ENCODE measurements around the gene MYH6. TPM values are rescaled to one million over a fixed set of nuclear protein-coding genes. Genes with fewer than 3 reads are reported as not detected.
A peak's percentile ranks its signal among the peaks of the same experiment; 100 is the strongest.

Gene MYH6
- total RNA-seq, 4 donors from 2014 or later: 0.16 to 1.5 TPM; not detected in 2

DNA sequence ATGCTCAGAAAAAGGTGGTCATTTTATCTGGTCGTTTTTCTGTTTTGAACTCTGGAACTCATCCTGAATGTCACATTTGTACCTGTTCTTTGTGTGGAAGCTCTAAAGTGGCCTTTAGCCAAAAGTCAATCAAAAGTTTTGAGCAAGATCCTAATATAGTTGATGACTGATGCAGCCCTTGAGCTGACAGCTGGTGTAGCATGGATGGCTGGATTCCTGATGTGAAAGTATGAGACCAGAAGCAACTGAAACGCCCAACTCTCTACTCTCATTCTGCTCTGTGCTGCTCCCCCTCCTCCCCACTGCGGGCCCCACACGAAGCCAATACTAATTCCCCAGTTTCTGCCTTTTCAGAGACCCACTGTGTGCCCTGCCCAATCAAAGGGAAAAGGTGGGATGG lies 37.7 kb upstream of the MYH6 start:
- H3K9me3 ChIP-seq: no peaks in the 10 kb centered on the region
- peaks cover 3 to 28% (median 18%) of the 10 kb centered on the region in 4 donors for H3K4me1 ChIP-seq
- H3K36me3 ChIP-seq: no peaks in the 10 kb centered on the region
- H3K27ac ChIP-seq: peak overlapping the region in 1 of 4 donors; percentile 83
- intact Hi-C loops (cut with DNase I; ENCODE audit: low total_unique reads): no loop called here
- no peak overlapping the region for H3K4me3 ChIP-seq
- 64 to 73% methylated on average over 4 of the region's 4 CpGs for WGBS, 2 donors (ENCODE audit: low coverage in 1 of 2)
- TF ChIP-seq POLR2A (IDR thresholded peaks at IDR 0.05) (no peak), EP300 (IDR thresholded peaks at IDR 0.05; ENCODE audit: low read depth) (no peak), POLR2AphosphoS5 (IDR thresholded peaks at IDR 0.05) (no peak)
- TF ChIP-seq, protein P1, sequence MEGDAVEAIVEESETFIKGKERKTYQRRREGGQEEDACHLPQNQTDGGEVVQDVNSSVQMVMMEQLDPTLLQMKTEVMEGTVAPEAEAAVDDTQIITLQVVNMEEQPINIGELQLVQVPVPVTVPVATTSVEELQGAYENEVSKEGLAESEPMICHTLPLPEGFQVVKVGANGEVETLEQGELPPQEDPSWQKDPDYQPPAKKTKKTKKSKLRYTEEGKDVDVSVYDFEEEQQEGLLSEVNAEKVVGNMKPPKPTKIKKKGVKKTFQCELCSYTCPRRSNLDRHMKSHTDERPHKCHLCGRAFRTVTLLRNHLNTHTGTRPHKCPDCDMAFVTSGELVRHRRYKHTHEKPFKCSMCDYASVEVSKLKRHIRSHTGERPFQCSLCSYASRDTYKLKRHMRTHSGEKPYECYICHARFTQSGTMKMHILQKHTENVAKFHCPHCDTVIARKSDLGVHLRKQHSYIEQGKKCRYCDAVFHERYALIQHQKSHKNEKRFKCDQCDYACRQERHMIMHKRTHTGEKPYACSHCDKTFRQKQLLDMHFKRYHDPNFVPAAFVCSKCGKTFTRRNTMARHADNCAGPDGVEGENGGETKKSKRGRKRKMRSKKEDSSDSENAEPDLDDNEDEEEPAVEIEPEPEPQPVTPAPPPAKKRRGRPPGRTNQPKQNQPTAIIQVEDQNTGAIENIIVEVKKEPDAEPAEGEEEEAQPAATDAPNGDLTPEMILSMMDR (IDR thresholded peaks at IDR 0.05): no peak
- no peak for DNase-seq
- in situ Hi-C loops (cut with MboI; ENCODE audit: low pct_ligation_motif_present in 1 of 4, low pct_unique_long_range_greater_than_20kb in 1 of 4, low sequenced_read_pairs in 3 of 4): no loop called here
- no peaks in the 10 kb centered on the region for H3K27me3 ChIP-seq

DNA sequence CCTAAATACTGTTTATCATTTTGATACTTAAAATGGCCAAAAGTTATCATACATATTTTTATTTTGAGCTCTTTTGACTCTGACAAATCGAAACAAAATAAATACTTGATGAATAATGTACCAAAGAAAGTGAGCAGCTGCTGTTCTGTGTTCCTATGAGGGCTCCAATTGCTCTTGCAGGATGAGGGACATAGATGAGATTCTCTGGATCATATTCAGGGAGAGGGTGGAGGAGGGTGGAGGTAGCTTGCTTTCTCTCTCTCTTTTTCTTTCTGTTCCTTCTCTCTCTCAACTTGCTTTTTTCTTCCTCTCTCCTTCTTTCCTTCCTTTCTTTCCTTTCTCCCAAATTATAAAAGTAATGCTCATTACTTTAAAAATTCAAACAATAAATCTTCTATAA lies 36.2 kb upstream of the MYH6 start:
- no peaks in the 10 kb centered on the region for H3K27me3 ChIP-seq
- no peak overlapping the region for H3K4me3 ChIP-seq
- TF ChIP-seq POLR2AphosphoS5 (IDR thresholded peaks at IDR 0.05) (no peak), EP300 (IDR thresholded peaks at IDR 0.05; ENCODE audit: low read depth) (no peak), POLR2A (IDR thresholded peaks at IDR 0.05) (no peak)
- TF ChIP-seq, protein P1 (IDR thresholded peaks at IDR 0.05): no peak
- H3K4me1 ChIP-seq: peaks cover 3 to 28% (median 18%) of the 10 kb centered on the region in 4 donors
- intact Hi-C loops (cut with DNase I; ENCODE audit: low total_unique reads): no loop called here
- no peak overlapping the region for H3K27ac ChIP-seq
- 62 to 73% methylated on average over 1 of the region's 1 CpG for WGBS, 2 donors (ENCODE audit: low coverage in 1 of 2)
- no peak for DNase-seq
- in situ Hi-C loops (cut with MboI; ENCODE audit: low pct_ligation_motif_present in 1 of 4, low pct_unique_long_range_greater_than_20kb in 1 of 4, low sequenced_read_pairs in 3 of 4): no loop called here
- H3K36me3 ChIP-seq: no peaks in the 10 kb centered on the region
- H3K9me3 ChIP-seq: no peaks in the 10 kb centered on the region

DNA sequence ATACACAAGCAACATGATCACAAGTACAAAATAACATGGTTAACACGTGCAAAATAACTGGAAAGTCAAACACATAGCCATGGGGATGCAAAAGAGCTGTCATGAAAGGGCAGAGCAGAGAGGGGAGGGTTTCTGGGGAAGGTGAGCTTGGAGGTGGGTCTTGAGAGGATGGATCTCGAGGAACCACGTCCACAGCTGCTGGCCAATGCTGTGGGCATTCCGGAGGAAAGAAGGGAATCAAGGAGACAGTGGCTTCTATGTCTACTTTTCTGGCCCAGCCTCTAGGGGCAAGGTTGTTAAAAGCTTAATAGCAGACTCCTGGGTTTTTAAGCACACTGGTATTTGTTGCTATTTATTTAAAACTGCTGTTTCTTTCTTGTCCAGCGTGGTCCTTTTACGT lies 35.8 kb upstream of the MYH6 start:
- no peaks in the 10 kb centered on the region for H3K27me3 ChIP-seq
- H3K36me3 ChIP-seq: no peaks in the 10 kb centered on the region
- WGBS, 2 donors (ENCODE audit: low coverage in 1 of 2): 60 to 79% methylated on average over 6 of the region's 6 CpGs
- in situ Hi-C loops (cut with MboI; ENCODE audit: low pct_ligation_motif_present in 1 of 4, low pct_unique_long_range_greater_than_20kb in 1 of 4, low sequenced_read_pairs in 3 of 4): no loop called here
- TF ChIP-seq POLR2AphosphoS5 (IDR thresholded peaks at IDR 0.05) (no peak), EP300 (IDR thresholded peaks at IDR 0.05; ENCODE audit: low read depth) (no peak), POLR2A (IDR thresholded peaks at IDR 0.05) (no peak)
- TF ChIP-seq, protein P1 (IDR thresholded peaks at IDR 0.05): no peak
- no peaks in the 10 kb centered on the region for H3K9me3 ChIP-seq
- no peak for DNase-seq
- H3K27ac ChIP-seq: no peak overlapping the region
- no peak overlapping the region for H3K4me3 ChIP-seq
- H3K4me1 ChIP-seq: peaks cover 3 to 28% (median 18%) of the 10 kb centered on the region in 4 donors
- intact Hi-C loops (cut with DNase I; ENCODE audit: low total_unique reads): no loop called here

DNA sequence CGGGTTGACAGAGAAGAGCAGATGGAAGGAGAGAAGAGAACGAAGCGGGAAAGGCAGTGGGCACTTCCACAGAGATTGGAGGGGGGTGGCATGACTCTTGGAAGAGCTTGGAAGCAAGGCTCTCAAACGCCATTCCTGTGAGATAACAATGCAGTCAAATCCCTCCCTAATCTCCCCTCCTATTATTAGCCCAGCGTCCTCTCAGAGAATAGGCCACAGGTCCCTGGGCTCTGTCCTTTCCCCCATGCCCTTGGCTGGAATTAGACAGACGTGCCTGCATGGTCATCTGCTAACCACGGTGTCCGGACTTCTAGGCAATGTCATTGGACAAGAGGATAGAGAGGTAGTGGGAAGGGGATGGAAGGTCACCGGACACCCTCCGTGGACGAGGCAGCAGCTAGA lies 35.3 kb upstream of the MYH6 start:
- TF ChIP-seq POLR2A (IDR thresholded peaks at IDR 0.05) (no peak), POLR2AphosphoS5 (IDR thresholded peaks at IDR 0.05) (no peak), EP300 (IDR thresholded peaks at IDR 0.05; ENCODE audit: low read depth) (no peak)
- TF ChIP-seq, protein P1 (IDR thresholded peaks at IDR 0.05): no peak
- no peaks in the 10 kb centered on the region for H3K9me3 ChIP-seq
- H3K36me3 ChIP-seq: no peaks in the 10 kb centered on the region
- in situ Hi-C loops (cut with MboI; ENCODE audit: low pct_ligation_motif_present in 1 of 4, low pct_unique_long_range_greater_than_20kb in 1 of 4, low sequenced_read_pairs in 3 of 4) (no loop called here), intact Hi-C loops (cut with DNase I; ENCODE audit: low total_unique reads) (no loop called here)
- 72 to 77% methylated on average over 6 to 11 of the region's 11 CpGs for WGBS, 2 donors (ENCODE audit: low coverage in 1 of 2)
- H3K27ac ChIP-seq: no peak overlapping the region
- no peaks in the 10 kb centered on the region for H3K27me3 ChIP-seq
- H3K4me1 ChIP-seq: peaks cover 3 to 23% (median 16%) of the 10 kb centered on the region in 4 donors
- no peak for DNase-seq
- no peak overlapping the region for H3K4me3 ChIP-seq
